GM18517 (cell line): Measurements from ENCODE around the gene CDH6.
"Not testable (repeated sequence)": the region's sequence is repeated elsewhere in the genome, so short reads cannot be mapped to it uniquely, and the experiment has no call there.

ENCODE experiments used
- ATAC-seq: cut with Tn5 transposase; IDR thresholded peaks from one replicate; pipeline ENCODE4 v1.9.1; 2021; ENCODE audit warnings: mild to moderate bottlenecking, moderate library complexity; ENCODE audit not compliant: unreplicated experiment

The CDH6 gene

GRCh38 chr5:31322946-31323345 is 129.5 kb downstream of the CDH6 start:
- no peak for ATAC-seq

GRCh38 chr5:31324842-31325241 is 131.4 kb downstream of the CDH6 start:
- ATAC-seq, result no peak

- no peak for ATAC-seq
These were observed 134.7 kb downstream of the CDH6 start for GRCh38 chr5:31328040-31328733.

- no peak for ATAC-seq
These were observed 136.2 kb downstream of the CDH6 start for GRCh38 chr5:31329715-31330114.

GRCh38 chr5:31332160-31332559 is 138.7 kb downstream of the CDH6 start:
- ATAC-seq, result no peak

GRCh38 chr5:31333475-31333874 is 140.0 kb downstream of the CDH6 start:
- no peak for ATAC-seq

GRCh38 chr5:31334061-31334860 is 140.8 kb downstream of the CDH6 start:
- no peak for ATAC-seq

GRCh38 chr5:31335456-31335855 is 142.0 kb downstream of the CDH6 start:
- ATAC-seq, result no peak

GRCh38 chr5:31343946-31344345 is 150.5 kb downstream of the CDH6 start:
- ATAC-seq, result no peak

GRCh38 chr5:31346896-31347551 is 153.5 kb downstream of the CDH6 start:
- ATAC-seq, result no peak

- no peak for ATAC-seq
These were observed 154.0 kb downstream of the CDH6 start for GRCh38 chr5:31347552-31347905.

- no peak for ATAC-seq
These were observed 156.9 kb downstream of the CDH6 start for GRCh38 chr5:31350395-31350794.

GRCh38 chr5:31355337-31355736 is 161.9 kb downstream of the CDH6 start:
- ATAC-seq, result no peak

- no peak for ATAC-seq
These were observed 163.6 kb downstream of the CDH6 start for GRCh38 chr5:31357038-31357437.

GRCh38 chr5:31359839-31360238 is 166.4 kb downstream of the CDH6 start:
- ATAC-seq, result no peak

- ATAC-seq, result no peak
These were observed 167.7 kb downstream of the CDH6 start for GRCh38 chr5:31361234-31361633.

- ATAC-seq, result not testable (repeated sequence)
These were observed 168.4 kb downstream of the CDH6 start for GRCh38 chr5:31361704-31362528.

- ATAC-seq, result no peak
These were observed 169.0 kb downstream of the CDH6 start for GRCh38 chr5:31362529-31362900.

GRCh38 chr5:31362931-31363568 is 169.6 kb downstream of the CDH6 start:
- no peak for ATAC-seq

- ATAC-seq, result no peak
These were observed 171.6 kb downstream of the CDH6 start for GRCh38 chr5:31364881-31365636.
